GM12878 (cell line): ENCODE data around the gene EBF3. TPM values are rescaled to one million over a fixed set of nuclear protein-coding genes. Genes with fewer than 3 reads are reported as not detected.

Source experiments
- ATAC-seq: fragments of 200-7000 bp; cut with Tn5 transposase; 3 replicates; pipeline ENCODE4 v1.9.1; 2020; ENCODE audit warnings: mild to moderate bottlenecking, moderate library complexity
- BruUV-seq: library from RNA; stranded (reverse); fragments of 400-500 nt; replicated peaks from 2 replicates; lab custom pipeline; 2021; lab: Mats Ljungman, UMichigan
- CTCF ChIA-PET: fragments of 300-600 bp; sonication (Branson Sonifier 250); formaldehyde crosslinking; extraction: SDS; loops from one replicate; lab custom pipeline; 2021; ENCODE audit warnings: inconsistent platforms; lab: Yijun Ruan, JAX
- POLR2A ChIA-PET: fragments of 350-600 bp; formaldehyde crosslinking; extraction: SDS; loops from one replicate; lab custom pipeline; 2021; ENCODE audit warnings: inconsistent platforms; lab: Charles Lee
- RAD21 ChIA-PET: fragments of 300-600 bp; sonication (Branson Sonifier 250); formaldehyde crosslinking; loops from one replicate; lab custom pipeline; 2023; ENCODE audit warnings: antibody characterized with exemption; ENCODE audit not compliant: unreplicated experiment; lab: Charles Lee
- SMC1A ChIA-PET: fragments of 300-600 bp; sonication (Branson Sonifier 250); formaldehyde crosslinking; loops from one replicate; lab custom pipeline; 2023; ENCODE audit not compliant: unreplicated experiment, uncharacterized antibody; lab: Charles Lee
- DNase-seq: peaks from one replicate; pipeline ENCODE4 v3.0.0-alpha.2; 2011; ENCODE audit warnings: low read depth, low spot score
- FAIRE-seq: peaks from 3 replicates; lab custom pipeline; 2011; peaks lifted over from hg19 to GRCh38; lab: Jason Lieb, UNC
- H2AFZ ChIP-seq: 2 replicates; pipeline ENCODE4 v1.6.0; 2011; ENCODE audit warnings: low read depth, low read length, control low read depth; ENCODE audit not compliant: control insufficient read depth
- H3K27ac ChIP-seq: 2 replicates; pipeline ENCODE4 v1.5.1; 2011; ENCODE audit warnings: control low read depth; ENCODE audit not compliant: control insufficient read depth, insufficient read depth
- H3K27me3 ChIP-seq, 2 experiments: replicated peaks in 1 of 2; 2 replicates each; pipeline versions ENCODE4 v1.6.0 to v1.6.1; 2011; ENCODE audit warnings: low read length in 1 of 2; ENCODE audit not compliant: control insufficient read depth in 2 of 2, insufficient read depth in 2 of 2
- H3K36me3 ChIP-seq, 2 experiments: 2 replicates each; pipeline ENCODE4 v1.5.1; 2011; ENCODE audit warnings: low read length in 1 of 2; ENCODE audit not compliant: control insufficient read depth in 2 of 2, insufficient read depth in 2 of 2
- H3K4me1 ChIP-seq: 2 replicates; pipeline ENCODE4 v1.6.1; 2011; ENCODE audit warnings: mild to moderate bottlenecking, low read length, moderate library complexity, mixed read lengths; ENCODE audit not compliant: control insufficient read depth, insufficient read depth
- H3K4me2 ChIP-seq: 2 replicates; pipeline ENCODE4 v1.6.0; 2011; ENCODE audit warnings: control low read depth; ENCODE audit not compliant: control insufficient read depth, insufficient read depth
- H3K4me3 ChIP-seq: fragments of 200-600 bp; sonication (generic); 2 replicates; pipeline ENCODE4 v1.5.1; 2016
- H3K79me2 ChIP-seq: 2 replicates; pipeline ENCODE4 v1.6.0; 2011; ENCODE audit warnings: low read length; ENCODE audit not compliant: control insufficient read depth, insufficient read depth
- H3K9ac ChIP-seq: 2 replicates; pipeline ENCODE4 v1.8.0; 2011; ENCODE audit warnings: low read length, control low read depth, mixed read lengths; ENCODE audit not compliant: control insufficient read depth, insufficient read depth
- H3K9me3 ChIP-seq: replicated peaks from 3 replicates; pipeline ENCODE4 v1.5.1; 2011; ENCODE audit warnings: mild to moderate bottlenecking, low read length; ENCODE audit not compliant: control insufficient read depth, insufficient read depth
- H4K20me1 ChIP-seq: 2 replicates; pipeline ENCODE4 v1.6.0; 2011; ENCODE audit not compliant: control insufficient read depth, insufficient read depth
- BMI1 ChIP-seq: fragments of 450-650 bp; IDR thresholded peaks from 2 replicates; pipeline ENCODE4 v1.6.1; 2016; ENCODE audit warnings: mild to moderate bottlenecking, moderate library complexity, borderline replicate concordance
- CREM ChIP-seq: IDR thresholded peaks from 2 replicates; pipeline ENCODE4 v1.6.1; 2014; ENCODE audit warnings: antibody characterized with exemption, low read depth
- DPF2 ChIP-seq: fragments of 450-650 bp; IDR thresholded peaks from 2 replicates; pipeline ENCODE4 v1.6.1; 2017; ENCODE audit warnings: mild to moderate bottlenecking
- EED ChIP-seq: sonication (generic); IDR thresholded peaks from 2 replicates; pipeline ENCODE4 v1.6.1; 2016; ENCODE audit warnings: antibody characterized with exemption, low read depth
- FOS ChIP-seq: IDR thresholded peaks from 3 replicates; pipeline ENCODE4 v1.6.1; 2011; ENCODE audit warnings: borderline replicate concordance; ENCODE audit not compliant: insufficient read length; ENCODE audit errors: extremely low read depth
- MYC ChIP-seq: IDR thresholded peaks from 2 replicates; pipeline ENCODE4 v1.6.1; 2011; ENCODE audit warnings: mild to moderate bottlenecking, low read length, moderate library complexity, inconsistent platforms; ENCODE audit not compliant: insufficient read depth, insufficient replicate concordance, insufficient read length, severe bottlenecking
- PML ChIP-seq: IDR thresholded peaks from 2 replicates; pipeline ENCODE4 v1.6.1; 2012; ENCODE audit warnings: low read length, inconsistent platforms
- POLR2AphosphoS2 ChIP-seq: IDR thresholded peaks from 2 replicates; pipeline ENCODE4 v1.6.1; 2011; ENCODE audit warnings: low read depth, mild to moderate bottlenecking, low read length, improper control_type of control experiment, moderate library complexity
- STAT3 ChIP-seq: IDR thresholded peaks from 2 replicates; pipeline ENCODE4 v1.6.1; 2011; ENCODE audit warnings: low read depth, low read length, improper control_type of control experiment
- WRNIP1 ChIP-seq: IDR thresholded peaks from 2 replicates; pipeline ENCODE4 v1.6.1; 2011; ENCODE audit warnings: low read depth, low read length, improper control_type of control experiment, borderline replicate concordance
- ZBTB33 ChIP-seq: fragments of 450-650 bp; IDR thresholded peaks from 2 replicates; pipeline ENCODE4 v1.6.1; 2017; ENCODE audit warnings: mild to moderate bottlenecking
- WGBS: methylation state at CpG from one replicate; pipeline ENCODE4 v1.1.6; 2016; ENCODE audit warnings: low lambda C conversion rate; ENCODE audit not compliant: insufficient replicate concordance, insufficient coverage; ENCODE audit errors: missing lambda C conversion rate; 5-methylcytosine and 5-hydroxymethylcytosine counted together
- in situ Hi-C: fragments of 300-500 bp; cut with MboI; formaldehyde crosslinking; loops from 9 replicates; pipeline ENCODE4 v1.14.3; 2018; ENCODE audit warnings: mixed read lengths
- intact Hi-C: fragments of 100-400 bp; cut with micrococcal nuclease; formaldehyde crosslinking; loops from one replicate; pipeline ENCODE4 v1.14.2; 2022; ENCODE audit not compliant: unreplicated experiment
- polyA plus RNA-seq, 11 experiments: library from polyadenylated mRNA; depleted of rRNA in 4 of 11; unstranded in 6 of 11; stranded (reverse) in 5 of 11; fragments of >200 nt; fragmentation: Nextera tagmentation in 4 of 11; fragmentation: Illumina TruSeq in 1 of 11; extraction: Ambion mirVana in 4 of 11; extraction: Trizol in 1 of 11; gene quantifications; 1 replicate in 1 of 11; 2 replicates in 10 of 11; pipeline versions ENCODE4 v1.2.1 to v1.2.3, GENCODE V29; 2011 to 2016; ENCODE audit warnings: inconsistent platforms in 2 of 11, missing spikeins in 2 of 11, low read depth in 1 of 11
- total RNA-seq, 4 experiments: library from RNA; depleted of rRNA in 3 of 4; stranded (reverse); fragments of >200 nt in 3 of 4; fragmentation: Illumina TruSeq in 1 of 4; extraction: Trizol in 1 of 4; gene quantifications; 2 replicates each; pipeline versions ENCODE4 v1.2.1 to v1.2.3, GENCODE V29; 2013 to 2021
- TF ChIP-seq, protein P1 (sequence below): IDR thresholded peaks from 2 replicates; pipeline ENCODE4 v1.6.1; 2012; ENCODE audit warnings: low read depth, low read length, improper control_type of control experiment
- TF ChIP-seq, protein P2 (sequence below): fragments of 150-350 bp; IDR thresholded peaks from 2 replicates; pipeline ENCODE4 v1.6.1; 2014; ENCODE audit warnings: mild to moderate bottlenecking, low read depth, low read length
- TF ChIP-seq, protein P3 (sequence below): fragments of 450-650 bp; formaldehyde crosslinking; IDR thresholded peaks from 2 replicates; pipeline ENCODE4 v1.5.0; 2022; ENCODE audit warnings: mild to moderate bottlenecking, missing genetic modification characterization

EBF3 gene
- total and polyA plus RNA-seq, 10 of the 15 experiments (the other 5 are each of a cell fraction or from before 2014, with no cell fraction given): not detected

GRCh38 chr10:129966889-129967578, 3.0 kb upstream of the EBF3 start:
- 36% methylated on average over 47 of the region's 60 CpGs for WGBS
- BruUV-seq: no TSS peak
- Histone ChIP-seq H3K79me2 (no peaks in the 10 kb centered on the region), H3K27me3 (peaks cover 7 to 31% of the 10 kb centered on the region in 2 experiments), H3K4me1 (no peaks in the 10 kb centered on the region), H3K9ac (no peak overlapping the region), H3K36me3 (no peaks in the 10 kb centered on the region; a peak in 1 of 4 replicates), H4K20me1 (no peaks in the 10 kb centered on the region), H3K4me2 (no peak overlapping the region), H2AFZ (no peak overlapping the region), H3K27ac (no peak overlapping the region), H3K9me3 (no peaks in the 10 kb centered on the region; the same call in 2 of the 3 replicates), H3K4me3 (no peak overlapping the region)
- ChIA-PET POLR2A (no interaction called here), RAD21 (no interaction called here), SMC1A (no interaction called here), CTCF (no interaction called here)
- ATAC-seq (no peak), FAIRE-seq (no peak), DNase-seq (no peak)
- in situ Hi-C loops: no loop called here
- intact Hi-C loops: loop anchor here (5.0 kb wide), 1 partner anchor 935 kb away; no protein-coding TSS in a partner anchor
- no peak for TF ChIP-seq WRNIP1
- no peak for TF ChIP-seq ZBTB33
- no peak for TF ChIP-seq FOS
- no peak for TF ChIP-seq MYC
- TF ChIP-seq STAT3: no peak
- no peak for TF ChIP-seq BMI1
- TF ChIP-seq POLR2AphosphoS2: no peak
- no peak for TF ChIP-seq PML
- TF ChIP-seq, protein P1, sequence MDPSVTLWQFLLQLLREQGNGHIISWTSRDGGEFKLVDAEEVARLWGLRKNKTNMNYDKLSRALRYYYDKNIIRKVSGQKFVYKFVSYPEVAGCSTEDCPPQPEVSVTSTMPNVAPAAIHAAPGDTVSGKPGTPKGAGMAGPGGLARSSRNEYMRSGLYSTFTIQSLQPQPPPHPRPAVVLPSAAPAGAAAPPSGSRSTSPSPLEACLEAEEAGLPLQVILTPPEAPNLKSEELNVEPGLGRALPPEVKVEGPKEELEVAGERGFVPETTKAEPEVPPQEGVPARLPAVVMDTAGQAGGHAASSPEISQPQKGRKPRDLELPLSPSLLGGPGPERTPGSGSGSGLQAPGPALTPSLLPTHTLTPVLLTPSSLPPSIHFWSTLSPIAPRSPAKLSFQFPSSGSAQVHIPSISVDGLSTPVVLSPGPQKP: no peak
- TF ChIP-seq EED: no peak
- TF ChIP-seq, protein P2, sequence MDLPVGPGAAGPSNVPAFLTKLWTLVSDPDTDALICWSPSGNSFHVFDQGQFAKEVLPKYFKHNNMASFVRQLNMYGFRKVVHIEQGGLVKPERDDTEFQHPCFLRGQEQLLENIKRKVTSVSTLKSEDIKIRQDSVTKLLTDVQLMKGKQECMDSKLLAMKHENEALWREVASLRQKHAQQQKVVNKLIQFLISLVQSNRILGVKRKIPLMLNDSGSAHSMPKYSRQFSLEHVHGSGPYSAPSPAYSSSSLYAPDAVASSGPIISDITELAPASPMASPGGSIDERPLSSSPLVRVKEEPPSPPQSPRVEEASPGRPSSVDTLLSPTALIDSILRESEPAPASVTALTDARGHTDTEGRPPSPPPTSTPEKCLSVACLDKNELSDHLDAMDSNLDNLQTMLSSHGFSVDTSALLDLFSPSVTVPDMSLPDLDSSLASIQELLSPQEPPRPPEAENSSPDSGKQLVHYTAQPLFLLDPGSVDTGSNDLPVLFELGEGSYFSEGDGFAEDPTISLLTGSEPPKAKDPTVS: no peak
- TF ChIP-seq, protein P3, sequence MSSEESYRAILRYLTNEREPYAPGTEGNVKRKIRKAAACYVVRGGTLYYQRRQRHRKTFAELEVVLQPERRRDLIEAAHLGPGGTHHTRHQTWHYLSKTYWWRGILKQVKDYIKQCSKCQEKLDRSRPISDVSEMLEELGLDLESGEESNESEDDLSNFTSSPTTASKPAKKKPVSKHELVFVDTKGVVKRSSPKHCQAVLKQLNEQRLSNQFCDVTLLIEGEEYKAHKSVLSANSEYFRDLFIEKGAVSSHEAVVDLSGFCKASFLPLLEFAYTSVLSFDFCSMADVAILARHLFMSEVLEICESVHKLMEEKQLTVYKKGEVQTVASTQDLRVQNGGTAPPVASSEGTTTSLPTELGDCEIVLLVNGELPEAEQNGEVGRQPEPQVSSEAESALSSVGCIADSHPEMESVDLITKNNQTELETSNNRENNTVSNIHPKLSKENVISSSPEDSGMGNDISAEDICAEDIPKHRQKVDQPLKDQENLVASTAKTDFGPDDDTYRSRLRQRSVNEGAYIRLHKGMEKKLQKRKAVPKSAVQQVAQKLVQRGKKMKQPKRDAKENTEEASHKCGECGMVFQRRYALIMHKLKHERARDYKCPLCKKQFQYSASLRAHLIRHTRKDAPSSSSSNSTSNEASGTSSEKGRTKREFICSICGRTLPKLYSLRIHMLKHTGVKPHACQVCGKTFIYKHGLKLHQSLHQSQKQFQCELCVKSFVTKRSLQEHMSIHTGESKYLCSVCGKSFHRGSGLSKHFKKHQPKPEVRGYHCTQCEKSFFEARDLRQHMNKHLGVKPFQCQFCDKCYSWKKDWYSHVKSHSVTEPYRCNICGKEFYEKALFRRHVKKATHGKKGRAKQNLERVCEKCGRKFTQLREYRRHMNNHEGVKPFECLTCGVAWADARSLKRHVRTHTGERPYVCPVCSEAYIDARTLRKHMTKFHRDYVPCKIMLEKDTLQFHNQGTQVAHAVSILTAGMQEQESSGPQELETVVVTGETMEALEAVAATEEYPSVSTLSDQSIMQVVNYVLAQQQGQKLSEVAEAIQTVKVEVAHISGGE: no peak
- TF ChIP-seq CREM: no peak
- no peak for TF ChIP-seq DPF2
